Sigmoid colon (tissue), 3 donors: Measurements from ENCODE around the gene ADGRG6.

Experiments used
- POLR2A ChIP-seq, 2 donors: fragments of 450-650 bp; IDR thresholded peaks; one replicate each; pipeline ENCODE4 v1.6.1; 2016; ENCODE audit warnings: antibody characterized with exemption in 2 of 2, mild to moderate bottlenecking in 2 of 2, moderate library complexity in 2 of 2
- TF ChIP-seq, protein P1 (sequence below), 4 experiments: fragments of 450-650 bp in 3 of 4; fragments of 200-600 bp in 1 of 4; IDR thresholded peaks; one replicate each; pipeline ENCODE4 v1.5.1; 2016 to 2019; ENCODE audit warnings: antibody characterized with exemption in 4 of 4, mild to moderate bottlenecking in 3 of 4, moderate library complexity in 2 of 4

DNA sequence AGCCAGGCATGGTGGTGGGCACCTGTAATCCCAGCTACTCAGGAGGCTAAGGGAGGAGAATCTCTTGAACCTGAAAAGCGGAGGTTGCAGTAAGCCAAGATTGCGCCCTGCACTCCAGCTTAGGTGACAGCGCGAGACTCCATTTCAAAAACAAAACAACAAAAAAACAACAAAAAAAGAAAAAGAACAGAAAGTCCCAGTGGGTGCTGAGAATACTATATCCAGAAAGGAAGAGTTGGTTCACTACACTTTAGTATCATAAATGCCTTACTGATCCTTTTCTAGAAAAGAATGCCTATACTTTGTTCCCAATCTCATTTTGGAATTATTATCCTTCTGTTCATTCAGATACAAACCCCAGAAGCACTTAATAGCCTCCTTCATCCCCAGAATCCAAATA is 20.9 kb upstream of the ADGRG6 start:
- TF ChIP-seq, protein P1, sequence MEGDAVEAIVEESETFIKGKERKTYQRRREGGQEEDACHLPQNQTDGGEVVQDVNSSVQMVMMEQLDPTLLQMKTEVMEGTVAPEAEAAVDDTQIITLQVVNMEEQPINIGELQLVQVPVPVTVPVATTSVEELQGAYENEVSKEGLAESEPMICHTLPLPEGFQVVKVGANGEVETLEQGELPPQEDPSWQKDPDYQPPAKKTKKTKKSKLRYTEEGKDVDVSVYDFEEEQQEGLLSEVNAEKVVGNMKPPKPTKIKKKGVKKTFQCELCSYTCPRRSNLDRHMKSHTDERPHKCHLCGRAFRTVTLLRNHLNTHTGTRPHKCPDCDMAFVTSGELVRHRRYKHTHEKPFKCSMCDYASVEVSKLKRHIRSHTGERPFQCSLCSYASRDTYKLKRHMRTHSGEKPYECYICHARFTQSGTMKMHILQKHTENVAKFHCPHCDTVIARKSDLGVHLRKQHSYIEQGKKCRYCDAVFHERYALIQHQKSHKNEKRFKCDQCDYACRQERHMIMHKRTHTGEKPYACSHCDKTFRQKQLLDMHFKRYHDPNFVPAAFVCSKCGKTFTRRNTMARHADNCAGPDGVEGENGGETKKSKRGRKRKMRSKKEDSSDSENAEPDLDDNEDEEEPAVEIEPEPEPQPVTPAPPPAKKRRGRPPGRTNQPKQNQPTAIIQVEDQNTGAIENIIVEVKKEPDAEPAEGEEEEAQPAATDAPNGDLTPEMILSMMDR (IDR thresholded peaks at IDR 0.05): no peak
- no peak for TF ChIP-seq POLR2A (IDR thresholded peaks at IDR 0.05)
